ENCODE data around the gene EFHC1. TPM values are rescaled to one million over a fixed set of nuclear protein-coding genes. Genes with fewer than 3 reads are reported as not detected.

EFHC1 gene
- total and polyA plus RNA-seq, 8 donors, result 14.6 to 73.0 (median 53.1) TPM

GRCh38 chr6:52548999-52549398, 128.9 kb downstream of the EFHC1 start:
- DNase-seq, result no peak
- Histone ChIP-seq H3K9me3 (no peaks in the 10 kb centered on the region), H3K27me3 (no peaks in the 10 kb centered on the region), H3K4me3 (no peak overlapping the region), H3K4me1 (peaks cover 27 to 53% of the 10 kb centered on the region in 2 donors), H3K27ac (no peak overlapping the region), H3K36me3 (no peaks in the 10 kb centered on the region)
- TF ChIP-seq, protein P1, sequence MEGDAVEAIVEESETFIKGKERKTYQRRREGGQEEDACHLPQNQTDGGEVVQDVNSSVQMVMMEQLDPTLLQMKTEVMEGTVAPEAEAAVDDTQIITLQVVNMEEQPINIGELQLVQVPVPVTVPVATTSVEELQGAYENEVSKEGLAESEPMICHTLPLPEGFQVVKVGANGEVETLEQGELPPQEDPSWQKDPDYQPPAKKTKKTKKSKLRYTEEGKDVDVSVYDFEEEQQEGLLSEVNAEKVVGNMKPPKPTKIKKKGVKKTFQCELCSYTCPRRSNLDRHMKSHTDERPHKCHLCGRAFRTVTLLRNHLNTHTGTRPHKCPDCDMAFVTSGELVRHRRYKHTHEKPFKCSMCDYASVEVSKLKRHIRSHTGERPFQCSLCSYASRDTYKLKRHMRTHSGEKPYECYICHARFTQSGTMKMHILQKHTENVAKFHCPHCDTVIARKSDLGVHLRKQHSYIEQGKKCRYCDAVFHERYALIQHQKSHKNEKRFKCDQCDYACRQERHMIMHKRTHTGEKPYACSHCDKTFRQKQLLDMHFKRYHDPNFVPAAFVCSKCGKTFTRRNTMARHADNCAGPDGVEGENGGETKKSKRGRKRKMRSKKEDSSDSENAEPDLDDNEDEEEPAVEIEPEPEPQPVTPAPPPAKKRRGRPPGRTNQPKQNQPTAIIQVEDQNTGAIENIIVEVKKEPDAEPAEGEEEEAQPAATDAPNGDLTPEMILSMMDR (IDR thresholded peaks at IDR 0.05), result no peak
- intact Hi-C loops (cut with DNase I), result no loop called here
- ATAC-seq, result no peak

DNA sequence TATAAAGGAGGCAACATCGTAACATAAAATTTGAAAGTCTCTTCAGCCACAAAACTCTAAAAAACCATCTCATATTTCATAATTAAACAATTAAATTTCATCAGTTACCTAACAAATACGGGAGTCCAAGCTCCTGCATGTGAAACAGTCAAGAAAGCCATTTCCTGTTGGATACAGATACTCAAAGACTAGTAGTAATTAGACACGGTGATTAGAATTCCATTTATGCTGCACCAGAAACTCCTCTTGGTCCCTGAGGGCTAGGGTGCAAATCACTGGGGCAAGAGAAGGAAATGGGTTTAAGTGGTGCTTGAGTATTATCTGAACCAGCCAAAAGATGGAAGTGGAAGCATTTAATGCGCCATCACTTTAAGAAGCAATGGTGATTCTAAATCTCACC, 129.3 kb downstream of the EFHC1 start:
- Histone ChIP-seq H3K27me3 (no peaks in the 10 kb centered on the region), H3K4me1 (peaks cover 27 to 48% of the 10 kb centered on the region in 2 donors), H3K4me3 (no peak overlapping the region), H3K27ac (no peak overlapping the region), H3K36me3 (no peaks in the 10 kb centered on the region), H3K9me3 (no peaks in the 10 kb centered on the region)
- intact Hi-C loops (cut with DNase I), result no loop called here
- TF ChIP-seq, protein P1 (IDR thresholded peaks at IDR 0.05), result no peak
- DNase-seq (no peak), ATAC-seq (no peak)

GRCh38 chr6:52550014-52550575, 130.0 kb downstream of the EFHC1 start:
- TF ChIP-seq, protein P1 (IDR thresholded peaks at IDR 0.05), result no peak
- no peaks in the 10 kb centered on the region for H3K36me3 ChIP-seq
- intact Hi-C loops (cut with DNase I), result no loop called here
- no peak overlapping the region for H3K4me3 ChIP-seq
- no peaks in the 10 kb centered on the region for H3K9me3 ChIP-seq
- H3K4me1 ChIP-seq, result peaks cover 27 to 48% of the 10 kb centered on the region in 2 donors
- DNase-seq (no peak), ATAC-seq (no peak)
- no peak overlapping the region for H3K27ac ChIP-seq
- H3K27me3 ChIP-seq, result no peaks in the 10 kb centered on the region

GRCh38 chr6:52550870-52551269, 130.7 kb downstream of the EFHC1 start:
- DNase-seq (no peak), ATAC-seq (no peak)
- intact Hi-C loops (cut with DNase I), result no loop called here
- Histone ChIP-seq H3K4me1 (peaks cover 27 to 48% of the 10 kb centered on the region in 2 donors), H3K4me3 (no peak overlapping the region), H3K27me3 (no peaks in the 10 kb centered on the region), H3K36me3 (no peaks in the 10 kb centered on the region), H3K27ac (no peak overlapping the region), H3K9me3 (no peaks in the 10 kb centered on the region)
- TF ChIP-seq, protein P1 (IDR thresholded peaks at IDR 0.05), result no peak

DNA sequence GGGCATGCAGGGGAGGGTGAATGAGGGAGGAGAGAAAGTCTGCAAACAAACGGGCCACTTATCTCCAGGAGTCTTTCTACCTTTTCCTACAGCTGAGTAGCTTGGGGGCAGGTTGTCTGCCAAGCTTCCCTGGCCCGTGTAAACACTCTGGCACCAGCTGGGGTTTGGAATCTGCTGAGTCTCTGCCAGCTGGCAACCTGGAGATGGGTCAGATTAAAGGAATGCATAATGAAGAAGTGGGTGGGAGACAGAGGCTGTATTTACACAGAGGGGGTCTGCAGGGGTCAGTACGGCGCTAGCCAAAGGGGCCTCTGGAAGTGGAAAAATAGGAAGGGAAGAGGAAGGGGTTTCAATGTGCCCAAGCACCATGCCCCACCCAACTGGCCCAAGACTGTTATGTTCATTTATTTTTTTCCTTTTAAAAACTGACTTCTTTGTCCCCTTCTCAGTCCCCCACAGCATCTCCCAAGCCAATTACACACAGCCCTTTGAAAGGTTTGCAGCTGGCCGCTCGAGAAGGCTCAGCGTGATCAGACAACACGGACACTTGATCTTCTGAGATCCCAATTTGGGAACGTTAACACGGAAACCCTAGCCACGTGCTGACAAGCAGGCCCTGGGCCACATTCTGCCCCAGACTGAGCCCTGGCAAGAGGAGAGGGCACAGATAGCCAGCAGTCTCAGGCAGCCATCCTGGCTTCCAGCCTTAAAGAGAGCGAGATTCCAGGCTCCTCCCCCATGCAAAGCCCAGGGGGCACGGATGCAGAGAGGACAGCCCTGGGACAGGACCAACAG, 131.5 kb downstream of the EFHC1 start:
- Histone ChIP-seq H3K4me1 (peaks cover 27 to 48% of the 10 kb centered on the region in 2 donors), H3K27me3 (no peaks in the 10 kb centered on the region), H3K4me3 (no peak overlapping the region), H3K36me3 (no peaks in the 10 kb centered on the region), H3K27ac (no peak overlapping the region), H3K9me3 (no peaks in the 10 kb centered on the region)
- intact Hi-C loops (cut with DNase I), result no loop called here
- peak in 3 of 4 donors; percentile 40 to 74 (median 72) for DNase-seq
- TF ChIP-seq, protein P1 (IDR thresholded peaks at IDR 0.05), result no peak
- peak; percentile 89 for ATAC-seq
